ENCODE measurements around the gene BEAN1. TPM values are rescaled to one million over a fixed set of nuclear protein-coding genes. Genes with fewer than 3 reads are reported as not detected.
"Not testable (repeated sequence)": the region's sequence is repeated elsewhere in the genome, so short reads cannot be mapped to it uniquely, and the experiment has no call there.

The BEAN1 gene
- total RNA-seq, 4 donors from 2014 or later, result 0.47 to 1.0 (median 0.54) TPM; not detected in 1

GRCh38 chr16:66446737-66447136 lies 19.6 kb downstream of the BEAN1 start:
- no peak for ATAC-seq
- no peak overlapping the region for H3K4me3 ChIP-seq
- TF ChIP-seq POLR2A (IDR thresholded peaks at IDR 0.05) (no peak), POLR2AphosphoS5 (IDR thresholded peaks at IDR 0.05) (no peak), EP300 (IDR thresholded peaks at IDR 0.05) (no peak), CTCF (IDR thresholded peaks at IDR 0.05) (no peak)
- no peak overlapping the region for H3K27ac ChIP-seq
- WGBS, 2 donors (ENCODE audit: low coverage in 1 of 2), result 40 to 83% methylated on average over 1 of the region's 1 CpG
- no peaks in the 10 kb centered on the region for H3K36me3 ChIP-seq
- no peaks in the 10 kb centered on the region for H3K9me3 ChIP-seq
- H3K27me3 ChIP-seq, result no peaks in the 10 kb centered on the region
- H3K4me1 ChIP-seq, result no peaks in the 10 kb centered on the region

- H3K27me3 ChIP-seq, result no peaks in the 10 kb centered on the region
- no peaks in the 10 kb centered on the region for H3K9me3 ChIP-seq
- no peak for ATAC-seq
- no peak overlapping the region for H3K27ac ChIP-seq
- H3K36me3 ChIP-seq, result no peaks in the 10 kb centered on the region
- H3K4me1 ChIP-seq, result no peaks in the 10 kb centered on the region
- H3K4me3 ChIP-seq, result no peak overlapping the region
- TF ChIP-seq POLR2AphosphoS5 (IDR thresholded peaks at IDR 0.05) (no peak), POLR2A (IDR thresholded peaks at IDR 0.05) (no peak), CTCF (IDR thresholded peaks at IDR 0.05) (no peak)
Measured at GRCh38 chr16:66447491-66447890, 20.4 kb downstream of the BEAN1 start.

GRCh38 chr16:66451548-66451947 lies 24.5 kb downstream of the BEAN1 start:
- H3K4me1 ChIP-seq, result no peaks in the 10 kb centered on the region
- ATAC-seq, result no peak
- 60 to 82% methylated on average over 1 to 3 of the region's 3 CpGs for WGBS, 2 donors (ENCODE audit: low coverage in 1 of 2)

GRCh38 chr16:66453230-66453629 lies 26.1 kb downstream of the BEAN1 start:
- not testable (repeated sequence) for H3K36me3 ChIP-seq, ATAC-seq, H3K4me1 ChIP-seq, H3K27me3 ChIP-seq, H3K9me3 ChIP-seq, H3K27ac ChIP-seq, H3K4me3 ChIP-seq
- WGBS, 2 donors (ENCODE audit: low coverage in 1 of 2), result 100% methylated on average over 1 of the region's 1 CpG

More at GRCh38 chr16:66451548-66451947, 24.5 kb downstream of the BEAN1 start:
- H3K36me3 ChIP-seq, result no peaks in the 10 kb centered on the region
- no peak for TF ChIP-seq POLR2A (IDR thresholded peaks at IDR 0.05)
- no peak for TF ChIP-seq POLR2AphosphoS5 (IDR thresholded peaks at IDR 0.05)
- no peak for TF ChIP-seq CTCF (IDR thresholded peaks at IDR 0.05)
- no peak for TF ChIP-seq EP300 (IDR thresholded peaks at IDR 0.05)
- no peak overlapping the region for H3K27ac ChIP-seq
- H3K9me3 ChIP-seq, result no peaks in the 10 kb centered on the region
- H3K4me3 ChIP-seq, result no peak overlapping the region
- no peaks in the 10 kb centered on the region for H3K27me3 ChIP-seq

GRCh38 chr16:66454751-66455150 lies 27.7 kb downstream of the BEAN1 start:
- no peak for ATAC-seq
- peaks cover 25% of the 10 kb centered on the region for H3K27me3 ChIP-seq
- WGBS, 2 donors (ENCODE audit: low coverage in 1 of 2), result 70 to 75% methylated on average over 1 of the region's 1 CpG

More at GRCh38 chr16:66454751-66455150, 27.7 kb downstream of the BEAN1 start:
- no peak overlapping the region for H3K4me3 ChIP-seq
- no peak for TF ChIP-seq CTCF (IDR thresholded peaks at IDR 0.05)
- no peak for TF ChIP-seq POLR2AphosphoS5 (IDR thresholded peaks at IDR 0.05)
- TF ChIP-seq POLR2A (IDR thresholded peaks at IDR 0.05), result no peak
- H3K27ac ChIP-seq, result no peak overlapping the region
- no peaks in the 10 kb centered on the region for H3K9me3 ChIP-seq
- no peaks in the 10 kb centered on the region for H3K4me1 ChIP-seq
- no peaks in the 10 kb centered on the region for H3K36me3 ChIP-seq
